ENCODE data around the gene RXRA. TPM values are rescaled to one million over a fixed set of nuclear protein-coding genes. Genes with fewer than 3 reads are reported as not detected.

Gene RXRA
- total and polyA plus RNA-seq, 7 donors, result 37.7 to 192 (median 139) TPM

GRCh38 chr9:134457321-134458206 is 131.3 kb downstream of the RXRA start:
- intact Hi-C loops (cut with DNase I), result loop anchor here in 1 of 2 donors (10.0 kb wide), 1 partner anchor 187 kb away; the partner anchor contains the start of gene COL5A1
- TF ChIP-seq, protein P1, sequence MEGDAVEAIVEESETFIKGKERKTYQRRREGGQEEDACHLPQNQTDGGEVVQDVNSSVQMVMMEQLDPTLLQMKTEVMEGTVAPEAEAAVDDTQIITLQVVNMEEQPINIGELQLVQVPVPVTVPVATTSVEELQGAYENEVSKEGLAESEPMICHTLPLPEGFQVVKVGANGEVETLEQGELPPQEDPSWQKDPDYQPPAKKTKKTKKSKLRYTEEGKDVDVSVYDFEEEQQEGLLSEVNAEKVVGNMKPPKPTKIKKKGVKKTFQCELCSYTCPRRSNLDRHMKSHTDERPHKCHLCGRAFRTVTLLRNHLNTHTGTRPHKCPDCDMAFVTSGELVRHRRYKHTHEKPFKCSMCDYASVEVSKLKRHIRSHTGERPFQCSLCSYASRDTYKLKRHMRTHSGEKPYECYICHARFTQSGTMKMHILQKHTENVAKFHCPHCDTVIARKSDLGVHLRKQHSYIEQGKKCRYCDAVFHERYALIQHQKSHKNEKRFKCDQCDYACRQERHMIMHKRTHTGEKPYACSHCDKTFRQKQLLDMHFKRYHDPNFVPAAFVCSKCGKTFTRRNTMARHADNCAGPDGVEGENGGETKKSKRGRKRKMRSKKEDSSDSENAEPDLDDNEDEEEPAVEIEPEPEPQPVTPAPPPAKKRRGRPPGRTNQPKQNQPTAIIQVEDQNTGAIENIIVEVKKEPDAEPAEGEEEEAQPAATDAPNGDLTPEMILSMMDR (IDR thresholded peaks at IDR 0.05), result no peak
- Histone ChIP-seq H3K27ac (no peak overlapping the region), H3K36me3 (ENCODE audit: insufficient read depth in 1 of 2, low read depth in 1 of 2) (no peaks in the 10 kb centered on the region), H3K9me3 (no peaks in the 10 kb centered on the region), H3K4me3 (no peak overlapping the region), H3K4me1 (peaks cover 16% of the 10 kb centered on the region), H3K27me3 (ENCODE audit: insufficient read depth in 3 of 3, low read length in 2 of 3) (no peaks in the 10 kb centered on the region)
- 87 to 88% (median 88%) methylated on average over 18 of the region's 18 CpGs for WGBS, 3 donors
- ATAC-seq (no peak), DNase-seq (no peak)

DNA sequence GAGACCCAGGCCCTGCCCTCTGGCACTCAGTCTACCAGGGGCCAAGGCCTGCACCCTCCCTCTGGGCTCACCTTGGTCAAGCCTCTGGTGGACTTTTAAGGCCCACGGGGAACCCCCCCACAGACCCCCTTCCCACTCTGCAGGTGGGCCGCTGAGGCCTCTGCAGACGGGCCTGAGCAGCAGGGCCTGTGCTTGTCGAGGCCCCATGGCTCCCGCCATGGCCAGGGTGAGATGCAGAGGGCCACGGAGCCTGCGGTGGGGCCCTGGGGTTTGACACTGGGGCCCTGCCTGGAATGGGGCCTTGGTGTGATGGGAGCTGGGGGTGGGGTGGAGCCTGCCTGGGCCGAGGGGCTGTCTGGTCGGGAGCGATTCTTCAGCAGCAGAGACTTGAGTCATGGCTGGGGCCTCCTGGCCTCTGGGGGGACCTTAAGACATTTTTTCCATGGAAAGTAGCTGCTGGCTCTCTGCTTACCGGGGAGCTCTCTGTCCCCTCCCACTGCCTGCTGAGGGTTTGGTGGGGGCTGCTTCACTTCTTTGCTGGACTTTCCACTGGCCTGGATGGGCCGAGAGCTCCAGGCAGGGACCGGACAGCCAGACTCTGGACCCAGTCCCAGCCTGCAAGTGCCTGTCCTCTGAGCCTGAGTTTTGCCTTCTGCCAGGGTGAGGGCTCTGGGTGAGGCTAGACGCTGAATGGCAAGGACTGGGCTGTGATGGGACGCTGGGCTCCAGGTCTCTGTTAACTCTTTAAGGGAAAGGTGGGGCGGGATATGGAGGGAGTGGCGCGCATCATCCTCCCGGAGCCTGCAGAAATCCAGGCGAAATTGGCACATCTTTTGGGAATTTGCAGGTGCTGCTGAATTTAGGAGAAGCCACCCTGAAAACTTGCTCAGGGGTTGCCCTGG is 132.2 kb downstream of the RXRA start:
- no peaks in the 10 kb centered on the region for H3K9me3 ChIP-seq
- TF ChIP-seq, protein P1 (IDR thresholded peaks at IDR 0.05), result no peak
- WGBS, 3 donors, result 73 to 77% (median 77%) methylated on average over 20 of the region's 20 CpGs
- no peak for DNase-seq
- no peak overlapping the region for H3K4me3 ChIP-seq
- H3K27ac ChIP-seq, result no peak overlapping the region
- no peaks in the 10 kb centered on the region for H3K36me3 ChIP-seq (ENCODE audit: insufficient read depth in 1 of 2, low read depth in 1 of 2)
- no peaks in the 10 kb centered on the region for H3K27me3 ChIP-seq (ENCODE audit: insufficient read depth in 3 of 3, low read length in 2 of 3)
- ATAC-seq, result no peak
- intact Hi-C loops (cut with DNase I), result loop anchor here in 1 of 2 donors (10.0 kb wide), 1 partner anchor 186 kb away; the partner anchor contains the start of gene COL5A1
- H3K4me1 ChIP-seq, result peaks cover 16% of the 10 kb centered on the region

GRCh38 chr9:134459164-134459563 is 132.9 kb downstream of the RXRA start:
- Histone ChIP-seq H3K27ac (no peak overlapping the region), H3K36me3 (ENCODE audit: insufficient read depth in 1 of 2, low read depth in 1 of 2) (no peaks in the 10 kb centered on the region), H3K4me1 (peaks cover 16% of the 10 kb centered on the region), H3K9me3 (no peaks in the 10 kb centered on the region), H3K27me3 (ENCODE audit: insufficient read depth in 3 of 3, low read length in 2 of 3) (no peaks in the 10 kb centered on the region), H3K4me3 (no peak overlapping the region)
- ATAC-seq, result no peak
- intact Hi-C loops (cut with DNase I), result loop anchor here in 1 of 2 donors (10.0 kb wide), 1 partner anchor 186 kb away; the partner anchor contains the start of gene COL5A1
- TF ChIP-seq, protein P1 (IDR thresholded peaks at IDR 0.05), result no peak
- DNase-seq, result no peak
- WGBS, 3 donors, result 89 to 92% (median 91%) methylated on average over 9 of the region's 9 CpGs

DNA sequence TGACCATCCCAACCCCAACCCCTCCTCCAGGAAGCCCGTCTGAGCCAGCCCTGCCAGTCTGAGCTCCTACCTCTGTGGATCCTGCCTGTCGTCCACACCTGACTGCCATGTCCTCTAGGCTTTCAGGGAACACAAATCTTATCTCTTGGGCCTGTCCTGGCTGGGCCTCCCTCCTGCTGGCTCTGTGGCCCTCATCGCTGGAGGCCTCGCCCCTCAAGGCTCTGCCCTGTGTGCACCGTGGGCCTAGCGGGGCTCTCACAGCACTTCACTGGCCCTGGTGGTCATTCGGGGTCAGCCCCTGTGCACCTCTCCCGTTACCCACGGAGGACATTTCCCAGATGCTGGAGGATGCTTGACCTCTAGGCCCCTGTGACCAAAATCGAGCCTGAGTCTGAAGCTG is 133.3 kb downstream of the RXRA start:
- TF ChIP-seq, protein P1 (IDR thresholded peaks at IDR 0.05), result no peak
- H3K36me3 ChIP-seq (ENCODE audit: insufficient read depth in 1 of 2, low read depth in 1 of 2), result no peaks in the 10 kb centered on the region
- peaks cover 16% of the 10 kb centered on the region for H3K4me1 ChIP-seq
- H3K27ac ChIP-seq, result no peak overlapping the region
- H3K4me3 ChIP-seq, result no peak overlapping the region
- no peak for ATAC-seq
- WGBS, 3 donors, result 95 to 99% (median 96%) methylated on average over 10 of the region's 10 CpGs
- no peak for DNase-seq
- intact Hi-C loops (cut with DNase I), result loop anchor here in 1 of 2 donors (10.0 kb wide), 1 partner anchor 185 kb away; the partner anchor contains the start of gene COL5A1
- H3K27me3 ChIP-seq (ENCODE audit: insufficient read depth in 3 of 3, low read length in 2 of 3), result no peaks in the 10 kb centered on the region
- H3K9me3 ChIP-seq, result no peaks in the 10 kb centered on the region

Measured in psoas muscle (tissue), 8 donors.